Stimulated activated CD4-positive, alpha-beta T cell treated with anti-CD3 and anti-CD28 coated beads, Interleukin-4, amount 100 ng/mL, for 24 hours (primary cell): ENCODE data around the gene HOXC6.

Experiments used
- DNase-seq: peaks from one replicate; pipeline ENCODE4 v3.0.0-alpha.2; 2020

The HOXC6 gene

DNA sequence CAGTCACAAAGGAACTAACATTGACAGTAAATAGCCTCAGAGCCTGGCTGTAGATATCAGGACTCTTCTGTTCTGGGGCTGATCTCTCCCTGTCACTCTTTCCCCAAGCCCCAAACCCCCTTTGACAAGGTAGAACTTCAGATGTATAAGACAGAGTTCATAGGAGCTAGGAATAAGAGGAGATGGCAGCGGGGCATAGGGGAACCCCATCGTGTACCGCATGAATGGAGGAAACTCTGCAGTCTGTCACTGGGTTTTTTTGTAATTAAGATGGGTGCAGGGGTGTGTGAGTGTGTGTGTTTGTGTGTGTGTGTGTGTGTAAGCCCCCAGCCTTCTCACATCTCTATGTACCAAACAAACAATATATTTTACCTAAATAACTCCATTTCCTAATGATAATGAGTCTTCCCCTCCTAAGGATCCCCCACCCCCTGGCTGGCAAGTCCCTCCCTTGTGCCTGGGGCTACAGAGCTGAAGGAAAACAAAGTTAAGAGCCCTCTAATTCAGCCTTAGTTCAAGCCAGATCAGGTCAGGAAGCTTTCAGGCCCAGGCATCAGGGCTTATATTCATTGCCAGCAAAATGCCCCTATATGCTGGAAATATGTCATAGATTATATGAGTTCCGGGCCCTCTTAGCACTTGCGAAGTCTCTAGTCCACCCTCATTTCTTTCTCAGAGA lies 16.3 kb downstream of the HOXC6 start:
- DNase-seq: no peak

DNA sequence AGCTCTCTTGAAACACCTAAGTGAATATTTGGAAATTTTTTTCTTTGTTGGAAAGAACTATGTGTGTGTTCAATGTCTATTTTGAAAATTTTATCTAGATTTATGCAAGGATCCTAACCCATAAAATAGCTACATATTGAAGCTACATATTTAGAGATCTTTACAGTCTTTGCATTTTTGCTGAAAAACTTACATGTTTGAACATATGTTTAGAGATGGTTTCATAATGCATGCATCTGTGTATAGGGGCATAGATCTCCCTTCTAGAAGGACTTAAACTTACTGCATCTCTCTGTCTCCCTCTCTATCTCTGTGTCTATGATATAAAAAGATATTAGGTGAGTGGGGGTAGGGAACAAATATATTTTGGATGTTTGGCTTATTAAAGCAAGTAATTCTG lies 17.2 kb downstream of the HOXC6 start:
- no peak for DNase-seq

GRCh38 chr12:54045868-54046521 lies 17.8 kb downstream of the HOXC6 start:
- DNase-seq: no peak

DNA sequence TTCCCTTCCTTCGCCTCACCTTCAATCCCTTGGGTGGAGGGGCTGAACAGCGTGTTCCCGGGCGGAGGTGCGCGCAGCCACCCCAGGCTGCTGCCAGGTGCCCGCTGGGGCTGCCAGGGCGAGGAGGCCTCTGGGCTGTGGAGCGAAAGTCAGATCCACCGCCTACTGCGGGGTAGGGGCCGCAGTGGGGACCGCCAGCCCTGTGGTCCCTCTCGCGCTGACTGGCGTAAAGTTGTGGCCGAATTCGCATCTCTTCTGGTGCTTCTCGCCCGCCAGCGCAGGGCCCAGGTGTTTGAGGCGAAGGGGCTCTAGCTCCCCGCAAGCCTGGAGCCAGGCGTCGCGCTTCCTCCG lies 18.5 kb downstream of the HOXC6 start:
- no peak for DNase-seq

- DNase-seq: no peak
Measured at GRCh38 chr12:54047160-54047963, 19.1 kb downstream of the HOXC6 start.

GRCh38 chr12:54047964-54048303 lies 19.7 kb downstream of the HOXC6 start:
- no peak for DNase-seq

DNA sequence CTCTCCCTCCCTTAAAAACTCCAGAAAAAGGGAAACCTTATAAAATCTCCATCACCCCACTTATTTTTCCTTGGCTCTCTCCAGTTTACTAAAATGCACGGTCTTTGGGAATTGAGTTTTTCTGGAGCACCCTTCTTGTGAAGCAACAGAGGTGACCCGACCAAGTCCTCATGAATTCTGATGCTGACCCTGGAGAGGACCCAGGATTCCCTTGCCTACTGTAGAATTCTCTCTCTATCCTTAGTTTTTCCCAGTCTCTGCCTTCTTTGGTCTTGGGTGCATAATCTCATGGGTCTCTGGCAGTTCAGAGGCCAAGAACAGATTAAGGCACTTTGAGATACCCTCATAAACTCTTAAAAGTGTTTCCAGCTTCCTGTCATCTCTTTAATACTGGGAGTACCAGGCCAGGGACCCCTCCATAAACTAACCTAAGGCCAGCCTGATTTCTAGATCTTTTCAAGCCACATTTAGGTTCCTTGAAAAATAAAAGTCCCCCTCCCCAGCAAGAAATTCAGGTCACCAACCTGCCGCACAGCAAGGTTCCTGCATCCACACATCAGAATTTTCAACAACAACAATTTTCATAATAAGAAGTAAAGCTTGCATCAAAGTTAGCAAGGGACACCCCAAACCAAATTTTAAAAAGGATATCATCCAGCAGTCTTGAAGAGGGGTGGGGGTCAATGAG lies 20.3 kb downstream of the HOXC6 start:
- no peak for DNase-seq

DNA sequence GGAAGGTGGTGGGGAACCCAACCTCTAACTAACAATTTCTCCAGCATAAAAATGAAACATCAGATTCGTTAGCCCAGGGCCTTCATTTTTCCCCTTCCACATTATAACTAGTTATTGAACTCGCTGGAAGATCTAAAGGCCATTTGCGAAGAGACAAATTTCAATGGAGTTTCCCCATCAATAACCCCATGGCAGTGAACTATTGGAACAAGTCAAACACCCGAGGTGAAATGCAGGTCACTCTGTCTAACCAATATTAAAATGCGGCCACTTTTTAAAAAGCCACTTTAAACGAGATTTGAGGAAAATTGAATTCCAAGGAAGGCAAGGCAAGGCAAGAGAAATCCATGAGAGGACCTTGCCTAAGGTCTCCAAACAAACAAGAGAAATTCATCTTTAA lies 20.9 kb downstream of the HOXC6 start:
- no peak for DNase-seq

DNA sequence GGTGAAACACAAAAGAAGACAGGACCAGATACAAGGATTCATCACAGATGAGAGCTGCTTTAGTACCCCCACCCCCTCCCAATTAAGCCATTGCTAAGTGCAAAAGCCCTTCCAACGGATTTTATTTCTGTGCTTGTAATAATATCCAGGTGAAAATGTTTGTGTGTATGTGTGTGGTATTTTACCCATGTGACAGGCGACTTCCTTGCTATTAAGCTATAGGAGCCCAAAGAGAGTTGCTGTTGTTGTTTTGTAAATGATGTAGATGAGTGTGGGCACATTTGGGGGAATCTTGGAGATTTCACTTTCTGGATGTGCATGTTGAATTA lies 22.2 kb downstream of the HOXC6 start:
- DNase-seq: no peak

DNA sequence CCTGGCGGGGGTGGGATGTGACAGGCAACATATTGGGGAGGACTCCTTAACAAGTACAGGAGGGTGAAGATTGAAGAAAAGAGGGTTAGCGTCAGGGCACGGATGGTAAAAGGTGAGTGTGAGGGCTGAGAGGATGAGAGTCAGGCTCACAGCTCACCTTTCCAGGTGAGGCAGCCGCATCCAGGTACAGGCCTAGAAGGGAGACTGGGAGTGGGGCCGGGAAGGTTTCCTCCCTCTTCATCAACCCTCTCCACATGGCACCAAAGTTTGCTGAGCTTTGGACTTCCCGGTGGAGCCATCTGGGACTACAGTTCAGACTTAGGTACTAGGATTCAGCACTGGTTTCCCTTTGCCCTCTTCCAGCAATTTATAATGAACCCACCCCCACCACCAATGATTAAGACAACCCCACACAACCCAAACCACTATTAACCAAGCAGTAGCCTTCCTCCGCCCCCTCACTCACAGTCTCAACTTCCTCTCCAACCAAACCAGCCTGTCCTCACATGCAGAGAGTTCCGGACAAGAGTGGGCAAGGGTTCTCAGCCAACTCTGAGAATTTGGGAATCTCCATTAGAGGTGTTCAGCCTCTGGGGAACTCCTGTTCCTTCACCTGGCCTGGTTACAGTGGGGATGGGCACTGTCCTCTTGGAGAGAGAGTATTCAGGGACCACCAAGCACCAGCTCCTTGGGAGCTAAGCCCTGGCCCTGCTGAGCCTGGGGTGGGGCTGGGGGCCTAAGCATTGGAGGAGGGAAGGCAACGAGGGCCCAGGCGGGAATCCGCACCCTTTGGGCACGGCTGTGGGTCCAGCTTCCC lies 23.0 kb downstream of the HOXC6 start:
- DNase-seq: no peak

DNA sequence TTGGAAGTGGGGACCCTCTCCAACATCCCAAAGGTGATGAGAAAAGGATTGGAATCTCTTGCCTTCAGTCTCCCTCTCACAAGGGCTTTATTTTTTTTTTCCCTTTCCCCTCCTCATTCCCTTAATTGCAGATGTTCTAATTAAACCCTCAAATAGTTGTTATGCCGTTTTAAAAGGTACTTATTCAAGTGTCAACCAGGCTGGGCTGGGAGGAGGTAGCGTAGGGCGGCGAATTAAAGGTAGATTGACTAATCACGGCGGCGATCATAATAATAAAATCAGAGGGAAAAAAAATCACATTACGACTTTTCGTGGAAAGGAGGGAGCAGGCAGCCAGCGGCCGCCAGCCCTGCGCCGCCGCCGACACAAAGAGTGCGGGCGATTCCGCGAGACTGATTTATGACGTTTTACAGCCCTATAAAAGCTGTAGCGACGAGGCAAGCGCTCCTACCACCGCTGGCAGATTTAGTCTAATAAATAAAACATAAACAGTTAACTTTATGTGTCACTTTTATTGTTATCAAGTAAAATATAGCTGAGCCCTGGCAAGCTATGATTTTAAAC lies 23.7 kb downstream of the HOXC6 start:
- DNase-seq: no peak

DNA sequence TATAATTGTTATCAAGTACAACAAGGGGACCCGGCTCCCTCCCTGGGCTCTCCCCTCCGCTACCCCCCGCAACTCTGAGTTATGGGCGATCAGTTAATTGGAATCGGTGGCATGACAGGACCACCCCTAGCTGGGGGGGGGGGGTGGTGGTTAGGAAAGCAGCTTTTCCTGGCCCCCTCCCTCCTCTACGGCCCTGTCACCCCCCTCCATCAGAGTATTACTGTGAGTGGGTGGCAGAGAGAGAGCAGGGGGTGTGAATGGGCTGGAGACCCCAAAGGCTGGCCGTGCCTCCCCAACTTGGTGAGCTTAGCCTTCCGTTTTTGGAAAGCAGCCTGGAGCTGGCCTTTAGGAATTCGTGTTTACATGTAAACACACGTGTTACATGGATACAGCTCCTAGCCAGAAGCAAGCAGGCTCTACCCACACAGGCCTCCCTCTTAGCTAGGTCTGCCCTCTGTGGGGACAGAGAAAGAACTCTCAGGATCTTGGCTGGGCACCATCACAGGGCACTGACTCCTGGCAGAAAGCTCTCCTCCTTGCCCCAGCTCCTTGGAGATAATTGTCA lies 24.3 kb downstream of the HOXC6 start:
- DNase-seq: no peak

DNA sequence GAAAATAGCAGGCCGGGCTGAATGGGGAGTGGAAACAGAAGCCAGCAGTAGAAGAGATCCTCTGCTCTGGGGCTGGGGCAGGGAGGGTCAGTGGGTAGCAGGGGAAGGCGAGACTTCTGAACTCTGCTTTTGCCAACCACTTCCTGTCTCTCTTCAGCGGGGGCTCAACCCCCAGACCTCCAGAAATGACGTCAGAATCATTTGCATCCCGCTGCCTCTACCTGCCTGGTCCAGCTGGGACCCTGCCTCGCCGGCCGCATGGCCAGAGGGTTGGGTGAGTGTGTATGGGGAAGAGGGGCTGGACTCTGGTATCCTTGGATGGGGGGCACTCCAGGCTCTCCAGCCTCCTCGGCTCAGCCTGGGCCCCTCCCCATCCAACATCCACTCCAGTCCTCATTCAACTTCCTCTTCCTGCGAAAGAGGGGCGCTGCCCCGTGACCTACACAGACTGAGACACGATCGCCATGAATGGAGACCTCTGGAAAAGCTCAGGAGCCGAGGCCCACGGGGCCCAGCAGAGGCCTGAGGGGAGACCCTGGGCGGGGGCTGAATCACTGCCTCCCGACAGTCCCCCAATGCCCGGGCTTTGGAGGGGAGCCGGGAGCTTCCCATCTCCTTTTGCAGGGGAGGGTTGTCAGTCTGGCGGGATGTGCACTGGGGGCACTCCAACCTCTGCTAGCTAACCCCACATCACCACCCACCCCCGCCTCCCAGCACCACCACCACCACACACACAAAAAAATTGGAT lies 24.9 kb downstream of the HOXC6 start:
- DNase-seq: no peak

GRCh38 chr12:54053751-54054741 lies 25.8 kb downstream of the HOXC6 start, which contains the start of gene HOXC4:
HOXC4 (plus strand) TSS chr12:54053835; CDS start chr12:54053923, 88 bp downstream.
- DNase-seq: no peak

- no peak for DNase-seq
Measured at GRCh38 chr12:54054742-54055194, 26.5 kb downstream of the HOXC6 start.

DNA sequence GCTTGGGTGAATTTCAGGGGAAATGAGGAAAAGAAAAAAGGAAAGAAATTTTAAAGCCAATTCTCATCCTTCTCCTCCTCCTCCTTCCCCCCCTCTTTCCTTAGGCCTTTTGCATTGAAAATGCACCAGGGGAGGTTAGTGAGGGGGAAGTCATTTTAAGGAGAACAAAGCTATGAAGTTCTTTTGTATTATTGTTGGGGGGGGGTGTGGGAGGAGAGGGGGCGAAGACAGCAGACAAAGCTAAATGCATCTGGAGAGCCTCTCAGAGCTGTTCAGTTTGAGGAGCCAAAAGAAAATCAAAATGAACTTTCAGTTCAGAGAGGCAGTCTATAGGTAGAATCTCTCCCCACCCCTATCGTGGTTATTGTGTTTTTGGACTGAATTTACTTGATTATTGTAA lies 27.3 kb downstream of the HOXC6 start:
- no peak for DNase-seq

- DNase-seq: no peak
Measured at GRCh38 chr12:54056110-54056509, 27.9 kb downstream of the HOXC6 start.

DNA sequence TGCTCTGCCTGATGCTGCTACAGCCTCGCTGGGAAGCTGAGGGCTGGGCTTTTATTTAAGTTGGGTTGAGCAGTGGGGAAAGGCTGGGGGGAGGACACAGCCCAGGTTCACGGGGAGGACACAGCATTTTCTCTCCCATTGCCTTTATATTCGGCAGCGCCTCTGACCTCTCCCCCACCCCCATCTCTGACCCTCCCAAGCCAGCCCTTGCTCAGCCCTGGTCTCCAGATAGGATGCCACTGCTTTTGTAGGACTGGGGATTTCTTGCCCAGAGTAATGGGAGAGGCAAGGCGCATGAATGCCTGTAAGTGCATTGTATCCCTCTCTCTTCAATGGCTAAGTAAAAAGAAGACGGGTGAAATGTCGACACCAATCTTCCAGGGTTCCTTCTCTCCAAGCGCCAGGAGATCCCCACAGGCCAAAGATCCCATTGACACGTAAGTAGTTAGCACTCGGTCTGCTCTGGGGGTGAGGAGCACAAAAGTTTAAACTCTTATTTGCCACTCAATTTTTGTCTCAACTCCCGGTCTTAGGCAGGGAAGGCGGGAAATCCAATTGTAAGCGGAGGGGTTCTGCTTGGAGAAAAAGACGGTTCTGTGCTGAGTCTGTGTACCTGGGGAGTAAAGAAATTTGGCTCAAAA lies 30.0 kb downstream of the HOXC6 start:
- no peak for DNase-seq

GRCh38 chr12:54059668-54060067 lies 31.4 kb downstream of the HOXC6 start:
- DNase-seq: no peak
